ENCODE results near the gene SLC13A5. TPM values are rescaled to one million over a fixed set of nuclear protein-coding genes. Genes with fewer than 3 reads are reported as not detected.

The SLC13A5 gene
- polyA plus RNA-seq, 3 donors = not detected

DNA sequence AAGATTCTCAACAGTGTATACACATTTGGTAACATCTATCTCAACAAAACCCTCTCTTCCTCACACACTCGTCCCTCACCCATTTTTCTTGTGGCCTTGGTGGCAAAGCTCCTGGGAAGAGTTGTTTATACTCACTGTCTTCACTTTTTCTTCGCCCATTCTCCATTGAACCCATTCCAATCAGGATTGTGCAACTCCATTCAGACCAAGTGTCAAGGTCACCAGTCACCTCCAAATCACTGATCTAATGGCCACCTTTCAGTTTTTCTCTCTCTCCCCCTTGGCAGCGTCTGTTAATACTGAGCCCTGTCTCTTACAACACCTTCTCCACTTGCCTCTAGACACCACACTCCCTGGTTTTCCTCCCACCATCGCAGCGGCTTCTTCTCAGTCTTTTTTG lies 8.6 kb upstream of the SLC13A5 start:
- no peak overlapping the region for H3K9ac ChIP-seq (ENCODE audit: insufficient read depth, low read length, poor library complexity, severe bottlenecking)
- WGBS (ENCODE audit: insufficient coverage) = 89% methylated on average over 4 of the region's 5 CpGs
- H3K79me2 ChIP-seq (ENCODE audit: insufficient read depth, low read length) = no peaks in the 10 kb centered on the region
- TF ChIP-seq CTCF (IDR thresholded peaks at IDR 0.05) = no peak
- no peaks in the 10 kb centered on the region for H3K9me3 ChIP-seq (replicated peaks in 1 of 2; ENCODE audit: control insufficient read depth in 1 of 2, insufficient read depth in 1 of 2, low read length in 2 of 2)
- no peaks in the 10 kb centered on the region for H3K4me1 ChIP-seq (ENCODE audit: control insufficient read depth in 1 of 2, insufficient read depth in 2 of 2, low read length in 2 of 2)
- Mint-ChIP-seq H3K4me1 (no peaks in the 10 kb centered on the region), H3K36me3 (no peaks in the 10 kb centered on the region), H3K27ac (no peak overlapping the region), H3K27me3 (ENCODE audit: low read depth in 3 of 3) (peaks cover 23 to 51% (median 27%) of the 10 kb centered on the region in 3 donors), H3K9me3 (peaks cover 0 to 11% (median 0%) of the 10 kb centered on the region in 7 donors), H3K4me3 (peak overlapping the region in 1 of 2 donors; percentile 50)
- H2AFZ ChIP-seq (ENCODE audit: insufficient read depth, low read depth, low read length, poor library complexity, severe bottlenecking) = no peak overlapping the region
- intact Hi-C loops (cut with micrococcal nuclease) = no loop called here
- no peak overlapping the region for H3K27ac ChIP-seq (ENCODE audit: low read depth in 1 of 2, low read length in 2 of 2)
- H3K4me2 ChIP-seq (replicated peaks; ENCODE audit: extremely low read depth, low read length, poor library complexity, severe bottlenecking) = no peak overlapping the region
- no peak overlapping the region for H3K4me3 ChIP-seq (replicated peaks in 1 of 3; ENCODE audit: low read depth in 2 of 3, low read length in 3 of 3)
- peaks cover 5 to 12% of the 10 kb centered on the region in 2 donors for H3K27me3 ChIP-seq (ENCODE audit: control insufficient read depth in 2 of 2, insufficient read depth in 2 of 2, low read length in 2 of 2)
- H4K20me1 ChIP-seq (ENCODE audit: insufficient read depth, low read length) = no peaks in the 10 kb centered on the region
- no peaks in the 10 kb centered on the region for H3K36me3 ChIP-seq (replicated peaks in 1 of 2; ENCODE audit: control insufficient read depth in 1 of 2, insufficient read depth in 2 of 2, low read length in 2 of 2)
- DNase-seq = no peak

DNA sequence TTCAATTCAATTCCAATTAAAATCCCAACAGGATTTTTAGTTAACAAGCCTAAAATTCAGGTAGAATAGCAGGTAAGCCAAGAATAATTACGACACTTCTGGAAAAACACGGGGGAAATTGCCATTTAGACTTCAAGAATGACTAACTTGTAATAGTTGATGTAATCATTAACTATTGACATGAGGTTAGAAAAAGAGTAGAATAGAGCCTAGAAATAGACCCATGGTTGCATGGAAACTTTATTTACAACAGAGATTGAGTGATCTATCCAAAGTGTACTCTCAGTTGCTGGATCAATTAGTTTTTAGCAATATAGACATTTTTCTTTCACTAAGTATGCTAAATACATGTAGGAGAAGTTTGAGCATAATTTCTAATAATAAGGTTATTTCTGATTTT lies 3.6 kb upstream of the SLC13A5 start:
- no peak for TF ChIP-seq CTCF (IDR thresholded peaks at IDR 0.05)
- H3K27me3 Mint-ChIP-seq (ENCODE audit: low read depth in 3 of 3) = peaks cover 43 to 65% (median 46%) of the 10 kb centered on the region in 3 donors
- H3K27me3 ChIP-seq (ENCODE audit: control insufficient read depth in 2 of 2, insufficient read depth in 2 of 2, low read length in 2 of 2) = peaks cover 18 to 47% of the 10 kb centered on the region in 2 donors

More for the DNA sequence above, 3.6 kb upstream of the SLC13A5 start:
- no peak overlapping the region for H2AFZ ChIP-seq (ENCODE audit: insufficient read depth, low read depth, low read length, poor library complexity, severe bottlenecking)
- no peaks in the 10 kb centered on the region for H4K20me1 ChIP-seq (ENCODE audit: insufficient read depth, low read length)
- H3K36me3 Mint-ChIP-seq = peaks cover 0 to 8% of the 10 kb centered on the region in 2 donors
- H3K9me3 ChIP-seq (replicated peaks in 1 of 2; ENCODE audit: control insufficient read depth in 1 of 2, insufficient read depth in 1 of 2, low read length in 2 of 2) = peaks cover 3 to 9% of the 10 kb centered on the region in 2 donors
- WGBS (ENCODE audit: insufficient coverage) = no CpG with 5 or more reads among the region's 2 CpGs
- H3K4me3 ChIP-seq (replicated peaks in 1 of 3; ENCODE audit: low read depth in 2 of 3, low read length in 3 of 3) = no peak overlapping the region
- peaks cover 0 to 29% (median 17%) of the 10 kb centered on the region in 7 donors for H3K9me3 Mint-ChIP-seq
- no peak for DNase-seq
- no peaks in the 10 kb centered on the region for H3K36me3 ChIP-seq (replicated peaks in 1 of 2; ENCODE audit: control insufficient read depth in 1 of 2, insufficient read depth in 2 of 2, low read length in 2 of 2)
- no peak overlapping the region for H3K27ac Mint-ChIP-seq
- peaks cover 24% of the 10 kb centered on the region for H3K4me1 Mint-ChIP-seq
- intact Hi-C loops (cut with micrococcal nuclease) = no loop called here
- H3K4me3 Mint-ChIP-seq = no peak overlapping the region
- no peak overlapping the region for H3K4me2 ChIP-seq (replicated peaks; ENCODE audit: extremely low read depth, low read length, poor library complexity, severe bottlenecking)
- no peak overlapping the region for H3K27ac ChIP-seq (ENCODE audit: low read depth in 1 of 2, low read length in 2 of 2)
- peaks cover 22 to 23% of the 10 kb centered on the region in 2 donors for H3K4me1 ChIP-seq (ENCODE audit: control insufficient read depth in 1 of 2, insufficient read depth in 2 of 2, low read length in 2 of 2)
- H3K9ac ChIP-seq (ENCODE audit: insufficient read depth, low read length, poor library complexity, severe bottlenecking) = no peak overlapping the region
- H3K79me2 ChIP-seq (ENCODE audit: insufficient read depth, low read length) = no peaks in the 10 kb centered on the region
